Fibroblast of mammary gland (primary cell): ENCODE measurements around the gene GNB1L.

Experiments used
- DNase-seq: peaks from one replicate; pipeline ENCODE4 v3.0.0-alpha.2; 2010; ENCODE audit warnings: low read depth
- H3K4me3 ChIP-seq: 2 replicates; pipeline ENCODE4 v1.5.1; 2011; ENCODE audit warnings: low read depth, mild to moderate bottlenecking, low read length, moderate library complexity; ENCODE audit not compliant: control insufficient read depth
- CTCF ChIP-seq: conservative IDR thresholded peaks from 2 replicates; pipeline ENCODE4 v1.5.1; 2011; ENCODE audit warnings: low read depth, low read length, inconsistent platforms; ENCODE audit not compliant: control insufficient read depth, insufficient read depth

Gene GNB1L

DNA sequence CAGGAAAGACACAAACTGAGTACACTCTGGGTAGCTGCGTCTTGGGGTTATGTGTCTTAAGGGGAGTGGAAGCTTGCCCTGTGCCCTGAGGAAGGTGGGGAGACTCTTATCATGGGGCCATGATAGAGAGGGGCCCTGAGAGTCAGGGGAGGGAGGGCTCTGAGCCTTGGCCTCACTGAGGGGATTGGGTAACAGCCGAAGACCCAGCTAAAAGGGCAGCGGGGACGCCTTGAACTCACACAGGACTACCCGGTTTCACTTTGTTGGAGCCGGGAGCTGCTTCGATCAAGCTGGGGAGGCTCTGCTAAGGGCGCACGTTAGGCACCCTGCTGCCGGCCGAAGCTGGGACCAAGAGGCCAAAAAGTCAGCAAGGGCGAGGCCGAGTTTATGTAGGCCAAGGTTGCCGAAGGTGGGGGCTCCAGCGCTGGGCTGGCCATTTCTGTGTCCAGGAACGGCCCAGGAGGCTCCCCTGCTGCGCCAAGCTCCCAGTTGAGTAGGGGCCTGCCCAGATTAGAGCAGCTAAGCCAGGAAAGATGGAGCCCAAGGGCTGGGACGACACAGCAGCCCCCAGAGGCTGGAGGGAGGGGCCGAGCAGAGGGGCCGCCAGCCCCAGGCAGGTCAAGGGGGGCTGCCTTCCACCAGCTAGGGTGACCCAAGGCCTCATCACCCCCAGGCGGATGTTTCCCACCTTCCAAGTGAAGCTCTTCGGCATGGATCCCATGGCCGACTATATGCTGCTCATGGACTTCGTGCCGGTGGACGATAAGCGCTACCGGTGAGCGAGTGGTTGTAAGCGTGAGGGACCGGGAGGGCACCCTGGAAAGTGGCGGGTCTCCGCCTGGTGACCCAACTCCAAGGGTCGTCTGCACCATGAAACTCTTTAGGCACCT is 91.9 kb downstream of the GNB1L start:
- no peak for DNase-seq
- TF ChIP-seq CTCF, result no peak
- peak overlapping the region; percentile 37 for H3K4me3 ChIP-seq

- peak overlapping the region; percentile 37 for H3K4me3 ChIP-seq
- peak; percentile 34 for DNase-seq
- TF ChIP-seq CTCF, result no peak
These were observed 92.7 kb downstream of the GNB1L start for GRCh38 chr22:19761725-19762567.

GRCh38 chr22:19760951-19761724 is 93.5 kb downstream of the GNB1L start:
- DNase-seq, result no peak
- TF ChIP-seq CTCF, result no peak
- peak overlapping the region; percentile 37 for H3K4me3 ChIP-seq

DNA sequence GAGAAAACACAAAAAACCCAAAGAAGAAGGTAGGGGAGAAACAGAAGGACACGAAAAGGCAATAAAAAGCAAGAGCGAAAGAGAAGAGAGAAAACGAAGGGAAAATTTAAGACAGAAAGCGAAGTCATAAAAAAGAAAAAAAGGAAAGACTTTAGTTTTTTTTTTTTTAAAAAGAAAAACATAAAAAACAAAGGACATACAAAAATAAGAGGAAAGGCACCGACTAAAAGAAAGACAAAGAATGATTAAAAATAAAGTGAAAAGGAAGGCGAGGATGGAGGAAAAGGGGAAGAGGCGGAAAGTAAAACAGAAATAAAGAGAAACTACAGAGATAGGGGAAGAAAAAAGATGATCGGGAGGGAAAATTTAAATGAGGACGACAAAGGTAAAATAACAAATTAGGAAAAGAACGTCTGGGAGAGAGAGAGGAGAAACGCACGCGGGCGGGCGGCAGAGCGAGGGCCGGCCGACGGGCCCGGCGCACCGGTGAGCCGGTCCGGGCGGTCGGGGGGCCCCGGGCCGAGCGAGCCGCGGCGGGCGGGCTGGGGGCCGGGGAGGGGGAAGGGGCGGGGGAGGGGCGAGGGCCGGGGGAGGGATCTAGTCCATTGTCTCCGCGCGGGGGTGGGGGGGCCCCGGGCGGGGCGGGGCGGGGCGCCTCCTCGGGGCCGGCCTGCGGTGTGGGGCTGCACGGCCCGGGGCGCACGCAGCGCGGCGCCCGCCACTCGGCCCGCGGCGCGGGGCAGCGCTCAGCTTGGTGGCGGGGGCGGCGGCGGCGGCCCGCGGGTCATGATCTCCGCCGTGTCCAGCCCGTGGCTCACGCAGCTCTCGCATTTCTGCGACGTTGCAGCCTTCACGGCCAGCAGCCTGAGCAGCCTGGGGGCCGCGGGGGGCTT is 94.4 kb downstream of the GNB1L start, which contains the start of gene TBX1:
TSS of gene TBX1 (plus strand) at position 721 of the 893 bp plus-strand sequence. CDS start at position 787, 66 bp downstream.
- no peak for DNase-seq
- H3K4me3 ChIP-seq, result peak within 1 kb of the TSS; percentile 37
- no peak for TF ChIP-seq CTCF

DNA sequence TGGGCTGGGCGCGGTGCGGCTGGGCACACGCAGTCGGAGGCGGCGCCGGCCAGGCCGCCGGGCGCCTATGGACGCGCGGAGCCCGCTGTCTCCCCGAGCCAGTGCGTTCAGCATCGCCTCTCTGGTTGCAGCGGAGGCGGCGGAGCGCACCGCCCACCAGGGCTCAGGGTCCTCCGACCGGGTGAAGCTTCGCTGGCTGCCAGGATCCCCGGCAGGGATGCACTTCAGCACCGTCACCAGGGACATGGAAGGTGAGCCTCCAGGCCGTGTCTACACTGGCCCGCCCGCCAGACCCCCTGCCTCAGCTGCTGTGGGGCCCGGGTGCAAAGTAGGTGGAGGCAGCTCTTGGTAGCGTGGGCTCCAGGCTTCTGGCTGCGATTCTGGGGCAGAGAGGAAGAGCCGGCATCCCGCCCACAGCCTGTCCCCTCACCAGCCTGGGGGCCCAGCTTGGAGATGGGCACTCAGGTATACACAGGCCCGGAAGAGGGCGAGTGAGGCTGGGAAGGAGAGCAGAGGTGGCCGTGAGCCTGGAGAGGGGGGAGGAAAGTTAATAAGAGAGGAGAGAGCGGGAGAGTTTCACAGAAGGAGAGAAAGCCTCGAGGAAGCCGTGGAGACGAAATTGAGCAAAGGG is 95.1 kb downstream of the GNB1L start:
- TF ChIP-seq CTCF, result no peak
- DNase-seq, result no peak
- peak overlapping the region; percentile 21 for H3K4me3 ChIP-seq
